Endothelial cell of umbilical vein (primary cell): Measurements from ENCODE around the gene DPP6. TPM values are rescaled to one million over a fixed set of nuclear protein-coding genes. Genes with fewer than 3 reads are reported as not detected.

Source experiments
- BruUV-seq: library from RNA; stranded (reverse); fragments of 400-500 nt; replicated peaks from 2 replicates; lab custom pipeline; 2021; lab: Mats Ljungman, UMichigan
- CTCF ChIA-PET: fragments of 300-600, 350-600 bp; sonication (Branson Sonifier 250); formaldehyde crosslinking; loops from one replicate; lab custom pipeline; 2021; ENCODE audit warnings: antibody characterized with exemption, inconsistent platforms; lab: Charles Lee
- POLR2A ChIA-PET: fragments of 300-600, 350-600 bp; sonication (Branson Sonifier 250); formaldehyde crosslinking; loops from one replicate; lab custom pipeline; 2021; ENCODE audit warnings: antibody characterized with exemption, inconsistent platforms; lab: Charles Lee
- DNase-seq: peaks from one replicate; pipeline ENCODE4 v3.0.0-alpha.2; 2011; ENCODE audit warnings: low read depth, low spot score
- FAIRE-seq: peaks from 2 replicates; lab custom pipeline; 2011; peaks lifted over from hg19 to GRCh38; lab: Jason Lieb, UNC
- H2AFZ ChIP-seq: 2 replicates; pipeline ENCODE4 v1.6.0; 2012; ENCODE audit warnings: low read depth, low read length, control low read depth, inconsistent platforms
- H3K27ac ChIP-seq: 2 replicates; pipeline ENCODE4 v1.5.1; 2011; ENCODE audit warnings: low read depth, mild to moderate bottlenecking, control low read depth, low read length, moderate library complexity; ENCODE audit not compliant: insufficient read depth
- H3K27me3 ChIP-seq, 2 experiments: 2 replicates each; pipeline versions ENCODE4 v1.6.0 to v1.6.1; 2011; ENCODE audit warnings: low read length in 2 of 2, mixed read lengths in 1 of 2; ENCODE audit not compliant: control insufficient read depth in 2 of 2, insufficient read depth in 2 of 2
- H3K36me3 ChIP-seq, 2 experiments: 2 replicates in 1 of 2; 3 replicates in 1 of 2; pipeline ENCODE4 v1.5.1; 2011; ENCODE audit warnings: low read length in 2 of 2, mild to moderate bottlenecking in 1 of 2, moderate library complexity in 1 of 2; ENCODE audit not compliant: control insufficient read depth in 2 of 2, insufficient read depth in 2 of 2; ENCODE audit errors: extremely low read depth in 1 of 2
- H3K4me1 ChIP-seq: 3 replicates; pipeline ENCODE4 v1.5.1; 2011; ENCODE audit warnings: mild to moderate bottlenecking, low read length; ENCODE audit not compliant: control insufficient read depth, insufficient read depth; ENCODE audit errors: extremely low read depth
- H3K4me2 ChIP-seq: 2 replicates; pipeline ENCODE4 v1.6.1; 2011; ENCODE audit warnings: low read length, control low read depth, mixed read lengths; ENCODE audit not compliant: insufficient read depth
- H3K4me3 ChIP-seq, 3 experiments: fragments of 200-600 bp in 1 of 3; sonication (generic), shearing (Covaris generic) in 1 of 3; replicated peaks in 1 of 3; 2 replicates each; pipeline ENCODE4 v1.5.1; 2011 to 2016; ENCODE audit warnings: control low read depth in 3 of 3, low read length in 3 of 3, mild to moderate bottlenecking in 2 of 3, inconsistent platforms in 1 of 3, low read depth in 1 of 3, moderate library complexity in 1 of 3; ENCODE audit not compliant: insufficient read depth in 1 of 3
- H3K79me2 ChIP-seq: 2 replicates; pipeline ENCODE4 v1.6.0; 2012; ENCODE audit warnings: low read length, inconsistent platforms; ENCODE audit not compliant: control insufficient read depth, insufficient read depth
- H3K9ac ChIP-seq: replicated peaks from 2 replicates; pipeline ENCODE3; 2011; ENCODE audit warnings: low read length, control low read depth; ENCODE audit not compliant: insufficient read depth; ENCODE audit errors: extremely low read depth
- H3K9me1 ChIP-seq: replicated peaks from 3 replicates; pipeline ENCODE4 v1.6.0; 2011; ENCODE audit warnings: mild to moderate bottlenecking, low read length; ENCODE audit not compliant: control insufficient read depth, insufficient read depth; ENCODE audit errors: extremely low read depth
- H3K9me3 ChIP-seq: replicated peaks from 2 replicates; pipeline ENCODE4 v1.5.1; 2012; ENCODE audit warnings: low read length, inconsistent platforms; ENCODE audit not compliant: control insufficient read depth, insufficient read depth
- H4K20me1 ChIP-seq: replicated peaks from 2 replicates; pipeline ENCODE3; 2011; ENCODE audit warnings: mild to moderate bottlenecking, low read length; ENCODE audit not compliant: control insufficient read depth, insufficient read depth; ENCODE audit errors: extremely low read depth
- CTCF ChIP-seq, 2 donors: IDR thresholded peaks; 1 replicate in 1 of 2; 2 replicates in 1 of 2; pipeline ENCODE4 v1.5.1; 2011; ENCODE audit warnings: low read length in 2 of 2, mild to moderate bottlenecking in 2 of 2, moderate library complexity in 2 of 2, control low read depth in 1 of 2, inconsistent platforms in 1 of 2, low read depth in 1 of 2; ENCODE audit not compliant: insufficient read depth in 1 of 2; ENCODE audit errors: extremely low read depth in 1 of 2
- EZH2 ChIP-seq: IDR thresholded peaks from 2 replicates; pipeline ENCODE4 v1.6.1; 2012; ENCODE audit warnings: borderline replicate concordance, low read depth, mild to moderate bottlenecking, moderate library complexity, low read length, inconsistent platforms; ENCODE audit not compliant: severe bottlenecking
- FOS ChIP-seq: IDR thresholded peaks from 2 replicates; pipeline ENCODE4 v1.6.1; 2011; ENCODE audit warnings: mild to moderate bottlenecking, low read length, moderate library complexity, borderline replicate concordance; ENCODE audit not compliant: insufficient read depth
- GATA2 ChIP-seq: IDR thresholded peaks from 2 replicates; pipeline ENCODE4 v1.7.0; 2011; ENCODE audit warnings: low read depth, mild to moderate bottlenecking, moderate library complexity, mixed read lengths, low read length; ENCODE audit not compliant: insufficient read length, insufficient read depth
- JUN ChIP-seq: IDR thresholded peaks from 2 replicates; pipeline ENCODE4 v1.6.1; 2011; ENCODE audit warnings: borderline replicate concordance, low read depth; ENCODE audit not compliant: insufficient read length, insufficient read depth
- MAX ChIP-seq: IDR thresholded peaks from 2 replicates; pipeline ENCODE4 v1.6.1; 2011; ENCODE audit not compliant: insufficient read depth, insufficient read length
- MYC ChIP-seq: IDR thresholded peaks from one replicate; pipeline ENCODE4 v1.6.1; 2011; ENCODE audit warnings: mild to moderate bottlenecking, low read depth, low read length
- POLR2A ChIP-seq: IDR thresholded peaks from 2 replicates; pipeline ENCODE4 v1.6.1; 2012; ENCODE audit warnings: low read depth, mild to moderate bottlenecking, control low read depth, low read length
- POLR2AphosphoS5 ChIP-seq: IDR thresholded peaks from 2 replicates; pipeline ENCODE4 v1.6.1; 2012; ENCODE audit warnings: low read depth, mild to moderate bottlenecking, control low read depth, low read length, moderate library complexity; ENCODE audit not compliant: insufficient read depth
- dilution Hi-C: fragments of 300-500 bp; cut with MboI; formaldehyde crosslinking; loops from one replicate; pipeline ENCODE4 v1.15.0; 2019; ENCODE audit warnings: low sequenced_read_pairs; ENCODE audit not compliant: extremely low pct_ligation_motif_present
- intact Hi-C: fragments of 100-400 bp; cut with micrococcal nuclease; formaldehyde crosslinking; loops from one replicate; pipeline ENCODE4 v1.10.0; 2022
- polyA plus RNA-seq, 4 experiments: library from polyadenylated mRNA; depleted of rRNA in 3 of 4; stranded (reverse) in 3 of 4; unstranded in 1 of 4; fragments of >200 nt; gene quantifications; 2 replicates each; pipeline versions ENCODE4 v1.2.1 to v1.2.3, GENCODE V29; 2011 to 2012; ENCODE audit warnings: missing spikeins in 1 of 4
- total RNA-seq: library from RNA; stranded (reverse); gene quantifications from 2 replicates; pipeline ENCODE4 v1.2.3, GENCODE V29; 2021

The DPP6 gene
- total and polyA plus RNA-seq, 2 donors (not counting 3 experiments of a cell fraction or from before 2014, with no cell fraction given) = not detected

- Histone ChIP-seq H3K4me2 (no peak overlapping the region), H2AFZ (no peak overlapping the region), H3K27ac (no peak overlapping the region), H3K9ac (no peak overlapping the region), H3K9me3 (peaks cover 6% of the 10 kb centered on the region), H3K79me2 (no peaks in the 10 kb centered on the region), H4K20me1 (no peaks in the 10 kb centered on the region), H3K4me1 (no peaks in the 10 kb centered on the region), H3K27me3 (no peaks in the 10 kb centered on the region), H3K4me3 (no peak overlapping the region), H3K36me3 (no peaks in the 10 kb centered on the region), H3K9me1 (no peaks in the 10 kb centered on the region)
- no peak for FAIRE-seq
- intact Hi-C loops (no loop called here), dilution Hi-C loops (no loop called here)
- BruUV-seq = no TSS peak
- POLR2A ChIA-PET = no interaction called here
- no peak for DNase-seq
- CTCF ChIA-PET = no interaction called here
- TF ChIP-seq MAX (no peak), CTCF (IDR thresholded peaks at IDR 0.05; ENCODE audit: extremely low read depth in 1 of 2, insufficient read depth in 1 of 2, low read depth in 1 of 2, low read length in 2 of 2) (no peak), GATA2 (no peak), POLR2A (no peak), POLR2AphosphoS5 (no peak), FOS (no peak), EZH2 (no peak), JUN (no peak), MYC (no peak)
Measured at GRCh38 chr7:154656618-154657017, 604.4 kb downstream of the DPP6 start.
